Activated CD4-positive, alpha-beta T cell treated with anti-CD3 and anti-CD28 coated beads, Interleukin-2, Interleukin-4, amounts not matched to agents 100 ng/mL and 50 ng/mL, durations not matched to agents 16 hours and 8 hours (primary cell): ENCODE results near the gene ZNF506.
A peak's percentile ranks its signal among the peaks of the same experiment; 100 is the strongest.
"Not testable (repeated sequence)": the region's sequence is repeated elsewhere in the genome, so short reads cannot be mapped to it uniquely, and the experiment has no call there.

Source experiments
- DNase-seq: peaks from one replicate; pipeline ENCODE4 v3.0.0-alpha.2; 2020; ENCODE audit warnings: low spot score

The ZNF506 gene

GRCh38 chr19:19778666-19779065 lies 42.9 kb downstream of the ZNF506 start:
- DNase-seq: no peak

- DNase-seq: no peak
These were observed 43.9 kb downstream of the ZNF506 start for GRCh38 chr19:19777692-19778091.

GRCh38 chr19:19776206-19777008 lies 45.1 kb downstream of the ZNF506 start:
- DNase-seq: peak; percentile 96

- DNase-seq: no peak
These were observed 45.7 kb downstream of the ZNF506 start for GRCh38 chr19:19775891-19776205.

- DNase-seq: no peak
These were observed 47.1 kb downstream of the ZNF506 start for GRCh38 chr19:19774354-19775033.

GRCh38 chr19:19771963-19772362 lies 49.6 kb downstream of the ZNF506 start:
- not testable (repeated sequence) for DNase-seq

GRCh38 chr19:19769971-19770370 lies 51.6 kb downstream of the ZNF506 start:
- not testable (repeated sequence) for DNase-seq

GRCh38 chr19:19758164-19758563 lies 63.4 kb downstream of the ZNF506 start:
- DNase-seq: no peak

GRCh38 chr19:19752760-19753403 lies 68.7 kb downstream of the ZNF506 start:
- DNase-seq: no peak

GRCh38 chr19:19751846-19752245 lies 69.7 kb downstream of the ZNF506 start:
- DNase-seq: no peak

GRCh38 chr19:19750842-19751790 lies 70.4 kb downstream of the ZNF506 start:
- DNase-seq: no peak

- no peak for DNase-seq
These were observed 71.4 kb downstream of the ZNF506 start for GRCh38 chr19:19749908-19750841.

- no peak for DNase-seq
These were observed 72.2 kb downstream of the ZNF506 start for GRCh38 chr19:19749117-19749907.

- no peak for DNase-seq
These were observed 73.2 kb downstream of the ZNF506 start for GRCh38 chr19:19748249-19748938.

- no peak for DNase-seq
These were observed 74.0 kb downstream of the ZNF506 start for GRCh38 chr19:19747357-19748220.

- DNase-seq: no peak
These were observed 75.0 kb downstream of the ZNF506 start for GRCh38 chr19:19746286-19747213.
